H1 (cell line): ENCODE results near the gene DZIP1L. TPM values are rescaled to one million over a fixed set of nuclear protein-coding genes. Genes with fewer than 3 reads are reported as not detected.

ENCODE experiments used
- GTF2F1 ChIP-seq: IDR thresholded peaks from 2 replicates; pipeline ENCODE4 v1.6.1; 2012; ENCODE audit warnings: low read depth, low read length, improper control_type of control experiment, borderline replicate concordance
- HDAC6 ChIP-seq: IDR thresholded peaks from one replicate; pipeline ENCODE4 v1.7.1; 2012; ENCODE audit warnings: low read depth, mild to moderate bottlenecking, inconsistent platforms, low read length, moderate library complexity
- RXRA ChIP-seq: IDR thresholded peaks from 2 replicates; pipeline ENCODE4 v1.6.1; 2011; ENCODE audit warnings: low read depth, mild to moderate bottlenecking, low read length, moderate library complexity; ENCODE audit not compliant: insufficient read depth
- polyA plus RNA-seq, 7 experiments: library from polyadenylated mRNA; depleted of rRNA in 3 of 7; stranded (reverse) in 5 of 7; unstranded in 2 of 7; fragments of >200 nt in 5 of 7; fragments of 200-250 nt in 2 of 7; gene quantifications; 1 replicate in 5 of 7; 2 replicates in 1 of 7; 4 replicates in 1 of 7; pipeline versions ENCODE4 v1.2.1 to v1.2.3, GENCODE V29; 2011 to 2013; ENCODE audit warnings: missing spikeins in 2 of 7, mixed read lengths in 2 of 7
- total RNA-seq: library from RNA; stranded (reverse); fragmentation: NEBNext Ultra II Directional; extraction: Animal tissue kit (Norgen Biotek cat#: 25700); gene quantifications from 2 replicates; pipeline ENCODE4 v1.2.1, GENCODE V29; 2021

Gene DZIP1L
- total and polyA plus RNA-seq, 2 of the 8 experiments (the other 6 are each of a cell fraction or from before 2014, with no cell fraction given) = 6.5 to 8.3 TPM

- TF ChIP-seq HDAC6 (no peak), GTF2F1 (no peak), RXRA (no peak)
Observed at GRCh38 chr3:138135833-138136194, 20.4 kb upstream of the DZIP1L start (continued).
